HepG2 (cell line): ENCODE data around the gene GAPDH. TPM values are rescaled to one million over a fixed set of nuclear protein-coding genes. Genes with fewer than 3 reads are reported as not detected.

Experiments used
- AKAP8 ChIP-seq: sonication (generic); formaldehyde crosslinking; IDR thresholded peaks from 2 replicates; pipeline ENCODE4 v1.5.1; 2020; ENCODE audit warnings: mild to moderate bottlenecking, missing genetic modification reagents
- BHLHE40 ChIP-seq: IDR thresholded peaks from 2 replicates; pipeline ENCODE4 v1.6.1; 2011; ENCODE audit warnings: low read length, improper control_type of control experiment
- EEA1 ChIP-seq: sonication (generic); formaldehyde crosslinking; IDR thresholded peaks from 2 replicates; pipeline ENCODE4 v1.5.1; 2020; ENCODE audit warnings: mild to moderate bottlenecking, missing genetic modification reagents, borderline replicate concordance
- HNF4G ChIP-seq, 2 experiments: sonication (generic) in 1 of 2; formaldehyde crosslinking in 1 of 2; IDR thresholded peaks; 2 replicates each; pipeline versions ENCODE4 v1.4.0 to v1.6.1; 2011 to 2020; ENCODE audit warnings: borderline replicate concordance in 2 of 2, low read depth in 2 of 2, mild to moderate bottlenecking in 2 of 2, low read length in 1 of 2, missing genetic modification reagents in 1 of 2, moderate library complexity in 1 of 2
- KDM2A ChIP-seq: sonication (generic); formaldehyde crosslinking; IDR thresholded peaks from 2 replicates; pipeline ENCODE4 v1.4.0; 2020; ENCODE audit warnings: low read depth, missing genetic modification reagents, borderline replicate concordance
- MAFG ChIP-seq: sonication (generic); formaldehyde crosslinking; IDR thresholded peaks from 2 replicates; pipeline ENCODE4 v1.5.1; 2020; ENCODE audit warnings: mild to moderate bottlenecking, missing genetic modification reagents
- MBNL3 ChIP-seq: fragments of 250-450 bp; sonication (Bioruptor Pico); conservative IDR thresholded peaks from 2 replicates; pipeline ENCODE4 v1.8.0; 2022; ENCODE audit warnings: mild to moderate bottlenecking, inconsistent platforms
- MYPOP ChIP-seq: sonication (generic); formaldehyde crosslinking; IDR thresholded peaks from 2 replicates; pipeline ENCODE4 v1.8.1; 2023; ENCODE audit warnings: mild to moderate bottlenecking, moderate library complexity, missing genetic modification reagents
- MZF1 ChIP-seq: sonication (generic); formaldehyde crosslinking; IDR thresholded peaks from 2 replicates; pipeline ENCODE4 v1.8.1; 2023; ENCODE audit warnings: mild to moderate bottlenecking, missing genetic modification reagents, borderline replicate concordance
- NCOR1 ChIP-seq: fragments of 200-600 bp; sonication (generic); IDR thresholded peaks from 2 replicates; pipeline ENCODE4 v1.7.0; 2017; ENCODE audit warnings: antibody characterized with exemption, low read length, borderline replicate concordance
- RAD51 ChIP-seq: fragments of 450-650 bp; IDR thresholded peaks from 2 replicates; pipeline ENCODE4 v1.6.1; 2016; ENCODE audit warnings: borderline replicate concordance
- SAFB2 ChIP-seq: sonication (generic); formaldehyde crosslinking; IDR thresholded peaks from 2 replicates; pipeline ENCODE4 v1.5.1; 2020; ENCODE audit warnings: missing genetic modification reagents, low read depth, mild to moderate bottlenecking, borderline replicate concordance
- SMAD3 ChIP-seq: sonication (generic); formaldehyde crosslinking; IDR thresholded peaks from 2 replicates; pipeline ENCODE4 v1.4.0; 2020; ENCODE audit warnings: missing genetic modification reagents
- THAP11 ChIP-seq: IDR thresholded peaks from 2 replicates; pipeline ENCODE4 v1.6.1; 2016; ENCODE audit warnings: missing biosample characterization, missing genetic modification reagents
- ZBTB7A ChIP-seq: sonication (generic); formaldehyde crosslinking; IDR thresholded peaks from 2 replicates; pipeline ENCODE4 v1.8.0; 2022; ENCODE audit warnings: mild to moderate bottlenecking, missing genetic modification reagents
- ZC3H4 ChIP-seq: sonication (generic); formaldehyde crosslinking; IDR thresholded peaks from 2 replicates; pipeline ENCODE4 v1.4.0; 2020; ENCODE audit warnings: missing genetic modification reagents, borderline replicate concordance
- ZNF33B ChIP-seq: sonication (generic); formaldehyde crosslinking; IDR thresholded peaks from 2 replicates; pipeline ENCODE4 v1.5.1; 2020; ENCODE audit warnings: mild to moderate bottlenecking, missing genetic modification reagents
- polyA plus RNA-seq, 8 experiments: library from polyadenylated mRNA; depleted of rRNA in 3 of 8; stranded (reverse) in 7 of 8; unstranded in 1 of 8; fragments of >200 nt; fragmentation: Illumina TruSeq in 4 of 8; extraction: Trizol in 4 of 8; gene quantifications; 2 replicates each; pipeline versions ENCODE4 v1.2.1 to v1.2.3, GENCODE V29; 2011 to 2016; ENCODE audit warnings: low read depth in 4 of 8, missing spikeins in 1 of 8, mixed read lengths in 1 of 8; ENCODE audit not compliant: insufficient read depth in 1 of 8
- total RNA-seq, 5 experiments: library from RNA; depleted of rRNA; stranded (reverse); fragments of >200 nt; fragmentation: Illumina TruSeq; extraction: Trizol; gene quantifications; 2 replicates each; pipeline ENCODE4 v1.2.3, GENCODE V29; 2016; ENCODE audit warnings: low read depth in 1 of 5
- TF ChIP-seq, protein P1 (sequence below): sonication (generic); formaldehyde crosslinking; IDR thresholded peaks from 2 replicates; pipeline ENCODE4 v1.4.0; 2020; ENCODE audit warnings: mild to moderate bottlenecking, missing genetic modification reagents
- TF ChIP-seq, protein P2 (sequence below): sonication (generic); formaldehyde crosslinking; IDR thresholded peaks from 2 replicates; pipeline ENCODE4 v1.5.0; 2020; ENCODE audit warnings: missing genetic modification reagents
- TF ChIP-seq, protein P3 (sequence below): sonication (generic); formaldehyde crosslinking; IDR thresholded peaks from 2 replicates; pipeline ENCODE4 v1.8.0; 2022; ENCODE audit warnings: missing genetic modification reagents, mild to moderate bottlenecking, inconsistent platforms, borderline replicate concordance
- TF ChIP-seq, protein P4 (sequence below): sonication (generic); formaldehyde crosslinking; IDR thresholded peaks from 2 replicates; pipeline ENCODE4 v1.4.0; 2020; ENCODE audit warnings: missing genetic modification reagents

GAPDH gene
- total and polyA plus RNA-seq, 2 of the 13 experiments (the other 11 are each of a cell fraction or from before 2014, with no cell fraction given): 3,038 to 12,722 TPM

DNA sequence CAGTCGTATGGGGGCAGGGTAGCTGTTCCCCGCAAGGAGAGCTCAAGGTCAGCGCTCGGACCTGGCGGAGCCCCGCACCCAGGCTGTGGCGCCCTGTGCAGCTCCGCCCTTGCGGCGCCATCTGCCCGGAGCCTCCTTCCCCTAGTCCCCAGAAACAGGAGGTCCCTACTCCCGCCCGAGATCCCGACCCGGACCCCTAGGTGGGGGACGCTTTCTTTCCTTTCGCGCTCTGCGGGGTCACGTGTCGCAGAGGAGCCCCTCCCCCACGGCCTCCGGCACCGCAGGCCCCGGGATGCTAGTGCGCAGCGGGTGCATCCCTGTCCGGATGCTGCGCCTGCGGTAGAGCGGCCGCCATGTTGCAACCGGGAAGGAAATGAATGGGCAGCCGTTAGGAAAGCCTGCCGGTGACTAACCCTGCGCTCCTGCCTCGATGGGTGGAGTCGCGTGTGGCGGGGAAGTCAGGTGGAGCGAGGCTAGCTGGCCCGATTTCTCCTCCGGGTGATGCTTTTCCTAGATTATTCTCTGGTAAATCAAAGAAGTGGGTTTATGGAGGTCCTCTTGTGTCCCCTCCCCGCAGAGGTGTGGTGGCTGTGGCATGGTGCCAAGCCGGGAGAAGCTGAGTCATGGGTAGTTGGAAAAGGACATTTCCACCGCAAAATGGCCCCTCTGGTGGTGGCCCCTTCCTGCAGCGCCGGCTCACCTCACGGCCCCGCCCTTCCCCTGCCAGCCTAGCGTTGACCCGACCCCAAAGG, 804 bp downstream of the GAPDH start (continued):
- TF ChIP-seq RAD51 (0 out of 2 replicates have a peak, but pooled peaks have one; percentile 25), EEA1 (0 out of 2 replicates have a peak, but pooled peaks have one; percentile 1), MZF1 (CRISPR knock-in tag) (0 out of 2 replicates have a peak, but pooled peaks have one; percentile 71), MBNL3 (no peak), SAFB2 (CRISPR knock-in tag) (peak; percentile 76), HNF4G (IDR thresholded peaks at IDR 0.05; ENCODE audit: borderline replicate concordance, low read depth, low read length) (no peak), HNF4G (CRISPR knock-in tag; IDR thresholded peaks at IDR 0.05; ENCODE audit: borderline replicate concordance, low read depth) (no peak), KDM2A (CRISPR knock-in tag) (peak; percentile 73; the same call in 1 of the 2 replicates), THAP11 (CRISPR knock-in tag) (0 out of 2 replicates have a peak, but pooled peaks have one; percentile 15), SMAD3 (CRISPR knock-in tag) (0 out of 2 replicates have a peak, but pooled peaks have one; percentile 8), MYPOP (CRISPR knock-in tag) (peak; percentile 70), ZBTB7A (CRISPR knock-in tag) (no peak), BHLHE40 (peak; percentile 77), NCOR1 (peak; percentile 22), ZC3H4 (CRISPR knock-in tag) (peak; percentile 71; the same call in 1 of the 2 replicates), MAFG (CRISPR knock-in tag) (0 out of 2 replicates have a peak, but pooled peaks have one; percentile 21), AKAP8 (CRISPR knock-in tag) (peak; percentile 63), ZNF33B (CRISPR knock-in tag) (0 out of 2 replicates have a peak, but pooled peaks have one; percentile 34)
- TF ChIP-seq, protein P1, sequence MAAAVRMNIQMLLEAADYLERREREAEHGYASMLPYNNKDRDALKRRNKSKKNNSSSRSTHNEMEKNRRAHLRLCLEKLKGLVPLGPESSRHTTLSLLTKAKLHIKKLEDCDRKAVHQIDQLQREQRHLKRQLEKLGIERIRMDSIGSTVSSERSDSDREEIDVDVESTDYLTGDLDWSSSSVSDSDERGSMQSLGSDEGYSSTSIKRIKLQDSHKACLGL (CRISPR knock-in tag): peak; percentile 54; the same call in 1 of the 2 replicates
- TF ChIP-seq, protein P2, sequence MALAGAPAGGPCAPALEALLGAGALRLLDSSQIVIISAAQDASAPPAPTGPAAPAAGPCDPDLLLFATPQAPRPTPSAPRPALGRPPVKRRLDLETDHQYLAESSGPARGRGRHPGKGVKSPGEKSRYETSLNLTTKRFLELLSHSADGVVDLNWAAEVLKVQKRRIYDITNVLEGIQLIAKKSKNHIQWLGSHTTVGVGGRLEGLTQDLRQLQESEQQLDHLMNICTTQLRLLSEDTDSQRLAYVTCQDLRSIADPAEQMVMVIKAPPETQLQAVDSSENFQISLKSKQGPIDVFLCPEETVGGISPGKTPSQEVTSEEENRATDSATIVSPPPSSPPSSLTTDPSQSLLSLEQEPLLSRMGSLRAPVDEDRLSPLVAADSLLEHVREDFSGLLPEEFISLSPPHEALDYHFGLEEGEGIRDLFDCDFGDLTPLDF (CRISPR knock-in tag): peak; percentile 70; the same call in 1 of the 2 replicates
- TF ChIP-seq, protein P3, sequence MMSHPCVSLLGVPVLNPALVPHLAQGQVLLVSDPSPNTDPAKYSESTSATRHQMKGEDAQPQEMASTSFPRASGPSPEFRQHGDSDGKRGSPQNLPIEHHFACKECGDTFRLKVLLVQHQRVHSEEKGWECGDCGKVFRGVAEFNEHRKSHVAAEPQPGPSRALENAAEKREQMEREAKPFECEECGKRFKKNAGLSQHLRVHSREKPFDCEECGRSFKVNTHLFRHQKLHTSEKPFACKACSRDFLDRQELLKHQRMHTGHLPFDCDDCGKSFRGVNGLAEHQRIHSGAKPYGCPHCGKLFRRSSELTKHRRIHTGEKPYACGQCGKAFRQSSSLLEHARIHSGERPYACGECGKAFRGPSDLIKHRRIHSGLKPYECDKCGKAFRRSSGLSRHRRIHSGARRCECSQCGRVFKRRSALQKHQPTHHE: peak; percentile 18; the same call in 1 of the 2 replicates
- TF ChIP-seq, protein P4, sequence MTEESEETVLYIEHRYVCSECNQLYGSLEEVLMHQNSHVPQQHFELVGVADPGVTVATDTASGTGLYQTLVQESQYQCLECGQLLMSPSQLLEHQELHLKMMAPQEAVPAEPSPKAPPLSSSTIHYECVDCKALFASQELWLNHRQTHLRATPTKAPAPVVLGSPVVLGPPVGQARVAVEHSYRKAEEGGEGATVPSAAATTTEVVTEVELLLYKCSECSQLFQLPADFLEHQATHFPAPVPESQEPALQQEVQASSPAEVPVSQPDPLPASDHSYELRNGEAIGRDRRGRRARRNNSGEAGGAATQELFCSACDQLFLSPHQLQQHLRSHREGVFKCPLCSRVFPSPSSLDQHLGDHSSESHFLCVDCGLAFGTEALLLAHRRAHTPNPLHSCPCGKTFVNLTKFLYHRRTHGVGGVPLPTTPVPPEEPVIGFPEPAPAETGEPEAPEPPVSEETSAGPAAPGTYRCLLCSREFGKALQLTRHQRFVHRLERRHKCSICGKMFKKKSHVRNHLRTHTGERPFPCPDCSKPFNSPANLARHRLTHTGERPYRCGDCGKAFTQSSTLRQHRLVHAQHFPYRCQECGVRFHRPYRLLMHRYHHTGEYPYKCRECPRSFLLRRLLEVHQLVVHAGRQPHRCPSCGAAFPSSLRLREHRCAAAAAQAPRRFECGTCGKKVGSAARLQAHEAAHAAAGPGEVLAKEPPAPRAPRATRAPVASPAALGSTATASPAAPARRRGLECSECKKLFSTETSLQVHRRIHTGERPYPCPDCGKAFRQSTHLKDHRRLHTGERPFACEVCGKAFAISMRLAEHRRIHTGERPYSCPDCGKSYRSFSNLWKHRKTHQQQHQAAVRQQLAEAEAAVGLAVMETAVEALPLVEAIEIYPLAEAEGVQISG (CRISPR knock-in tag): 0 out of 2 replicates have a peak, but pooled peaks have one; percentile 15
